Vagina (tissue), 2 donors: ENCODE results near the gene KCND1. TPM values are rescaled to one million over a fixed set of nuclear protein-coding genes. Genes with fewer than 3 reads are reported as not detected.

ENCODE experiments used
- DNase-seq, 2 donors: peaks; one replicate each; pipeline ENCODE4 v3.0.0-alpha.2; 2017; ENCODE audit errors: extremely low spot score in 2 of 2
- H3K27ac ChIP-seq: fragments of 200-600 bp; sonication (generic); one replicate; pipeline ENCODE4 v1.5.1; 2019
- H3K27me3 ChIP-seq: fragments of 200-600 bp; sonication (generic); one replicate; pipeline ENCODE4 v1.5.1; 2019
- H3K36me3 ChIP-seq, 2 donors: fragments of 200-600 bp; sonication (generic); one replicate each; pipeline ENCODE4 v1.5.1; 2017 to 2019
- H3K4me1 ChIP-seq: fragments of 200-600 bp; sonication (generic); one replicate; pipeline ENCODE4 v1.5.1; 2019
- H3K4me3 ChIP-seq, 2 donors: fragments of 200-600 bp; sonication (generic); 1 replicate in 1 of 2; 2 replicates in 1 of 2; pipeline ENCODE4 v1.5.1; 2016 to 2019
- H3K9me3 ChIP-seq: fragments of 200-600 bp; sonication (generic); one replicate; pipeline ENCODE4 v1.5.1; 2019
- POLR2A ChIP-seq, 2 donors: fragments of 450-650 bp; IDR thresholded peaks; one replicate each; pipeline ENCODE4 v1.6.1; 2017; ENCODE audit warnings: antibody characterized with exemption in 2 of 2, mild to moderate bottlenecking in 2 of 2, moderate library complexity in 2 of 2
- POLR2AphosphoS5 ChIP-seq, 2 donors: sonication (generic); formaldehyde crosslinking; IDR thresholded peaks; one replicate each; pipeline ENCODE4 v1.9.0; 2017; ENCODE audit warnings: antibody characterized with exemption in 2 of 2, mild to moderate bottlenecking in 2 of 2, low read depth in 1 of 2; ENCODE audit not compliant: insufficient read depth in 1 of 2
- intact Hi-C: fragments of 100-400 bp; cut with DNase I; formaldehyde crosslinking; loops from one replicate; pipeline ENCODE4 v1.15.1; 2023
- total RNA-seq: library from RNA; depleted of rRNA; stranded (reverse); fragments of >200 nt; gene quantifications from one replicate; pipeline ENCODE4 v1.2.3, GENCODE V29; 2016
- TF ChIP-seq, protein P1 (sequence below), 3 experiments: fragments of 450-650 bp in 2 of 3; fragments of 200-600 bp in 1 of 3; sonication (generic) in 1 of 3; IDR thresholded peaks; one replicate each; pipeline ENCODE4 v1.5.1; 2017 to 2019; ENCODE audit warnings: antibody characterized with exemption in 3 of 3, mild to moderate bottlenecking in 2 of 3, moderate library complexity in 2 of 3

Gene KCND1
- total RNA-seq, 1 donor from 2014 or later: 2.0 TPM

DNA sequence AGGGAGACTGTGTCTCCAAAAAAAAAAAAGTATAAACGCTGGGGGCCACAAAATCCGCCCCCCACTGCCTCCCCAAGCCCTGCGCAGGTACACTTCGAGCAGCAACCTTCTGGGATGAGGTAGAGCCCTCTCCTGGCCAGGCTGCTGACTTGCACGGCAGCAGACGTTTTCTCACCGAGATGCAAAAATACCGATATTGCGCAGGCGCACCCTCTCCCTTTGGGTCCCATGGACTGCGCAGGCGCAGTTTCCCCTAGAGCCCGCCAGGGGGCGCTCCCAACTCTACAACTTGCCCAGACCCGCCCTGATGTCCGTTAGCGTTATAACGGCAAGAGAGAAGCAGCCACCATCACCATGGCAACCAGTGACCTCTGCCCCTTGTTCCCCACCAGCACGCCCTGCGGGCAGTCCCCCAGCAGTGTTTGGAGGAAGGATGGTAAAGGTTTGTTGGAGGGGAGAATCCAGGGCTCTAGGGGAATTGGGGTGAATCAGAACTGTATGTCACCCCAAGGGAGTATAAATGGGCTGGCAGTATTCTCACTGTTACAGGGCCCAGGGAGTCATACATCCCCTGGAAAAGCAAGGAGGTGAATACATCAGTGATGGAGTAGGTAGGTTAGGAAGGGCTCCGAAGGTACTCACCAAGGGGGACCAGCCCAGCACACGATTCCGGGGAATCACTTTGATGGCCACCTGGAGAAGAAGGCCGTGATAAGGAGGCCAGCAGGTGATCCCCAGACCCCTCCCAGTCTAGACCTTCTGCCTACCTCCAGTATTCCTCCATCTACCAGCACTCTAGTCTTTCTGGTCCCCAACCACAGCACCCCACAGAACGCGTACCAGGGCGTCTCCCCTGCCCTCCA, 54.3 kb downstream of the KCND1 start:
- peak overlapping the region; percentile 59 to 60 for H3K4me3 ChIP-seq
- intact Hi-C loops: no loop called here
- peak in 1 of 2 donors; percentile 86 for TF ChIP-seq POLR2AphosphoS5 (IDR thresholded peaks at IDR 0.05; ENCODE audit: insufficient read depth in 1 of 2, low read depth in 1 of 2)
- TF ChIP-seq, protein P1, sequence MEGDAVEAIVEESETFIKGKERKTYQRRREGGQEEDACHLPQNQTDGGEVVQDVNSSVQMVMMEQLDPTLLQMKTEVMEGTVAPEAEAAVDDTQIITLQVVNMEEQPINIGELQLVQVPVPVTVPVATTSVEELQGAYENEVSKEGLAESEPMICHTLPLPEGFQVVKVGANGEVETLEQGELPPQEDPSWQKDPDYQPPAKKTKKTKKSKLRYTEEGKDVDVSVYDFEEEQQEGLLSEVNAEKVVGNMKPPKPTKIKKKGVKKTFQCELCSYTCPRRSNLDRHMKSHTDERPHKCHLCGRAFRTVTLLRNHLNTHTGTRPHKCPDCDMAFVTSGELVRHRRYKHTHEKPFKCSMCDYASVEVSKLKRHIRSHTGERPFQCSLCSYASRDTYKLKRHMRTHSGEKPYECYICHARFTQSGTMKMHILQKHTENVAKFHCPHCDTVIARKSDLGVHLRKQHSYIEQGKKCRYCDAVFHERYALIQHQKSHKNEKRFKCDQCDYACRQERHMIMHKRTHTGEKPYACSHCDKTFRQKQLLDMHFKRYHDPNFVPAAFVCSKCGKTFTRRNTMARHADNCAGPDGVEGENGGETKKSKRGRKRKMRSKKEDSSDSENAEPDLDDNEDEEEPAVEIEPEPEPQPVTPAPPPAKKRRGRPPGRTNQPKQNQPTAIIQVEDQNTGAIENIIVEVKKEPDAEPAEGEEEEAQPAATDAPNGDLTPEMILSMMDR (IDR thresholded peaks at IDR 0.05): peak; percentile 87 to 92 (median 88)
- TF ChIP-seq POLR2A (IDR thresholded peaks at IDR 0.05): no peak

DNA sequence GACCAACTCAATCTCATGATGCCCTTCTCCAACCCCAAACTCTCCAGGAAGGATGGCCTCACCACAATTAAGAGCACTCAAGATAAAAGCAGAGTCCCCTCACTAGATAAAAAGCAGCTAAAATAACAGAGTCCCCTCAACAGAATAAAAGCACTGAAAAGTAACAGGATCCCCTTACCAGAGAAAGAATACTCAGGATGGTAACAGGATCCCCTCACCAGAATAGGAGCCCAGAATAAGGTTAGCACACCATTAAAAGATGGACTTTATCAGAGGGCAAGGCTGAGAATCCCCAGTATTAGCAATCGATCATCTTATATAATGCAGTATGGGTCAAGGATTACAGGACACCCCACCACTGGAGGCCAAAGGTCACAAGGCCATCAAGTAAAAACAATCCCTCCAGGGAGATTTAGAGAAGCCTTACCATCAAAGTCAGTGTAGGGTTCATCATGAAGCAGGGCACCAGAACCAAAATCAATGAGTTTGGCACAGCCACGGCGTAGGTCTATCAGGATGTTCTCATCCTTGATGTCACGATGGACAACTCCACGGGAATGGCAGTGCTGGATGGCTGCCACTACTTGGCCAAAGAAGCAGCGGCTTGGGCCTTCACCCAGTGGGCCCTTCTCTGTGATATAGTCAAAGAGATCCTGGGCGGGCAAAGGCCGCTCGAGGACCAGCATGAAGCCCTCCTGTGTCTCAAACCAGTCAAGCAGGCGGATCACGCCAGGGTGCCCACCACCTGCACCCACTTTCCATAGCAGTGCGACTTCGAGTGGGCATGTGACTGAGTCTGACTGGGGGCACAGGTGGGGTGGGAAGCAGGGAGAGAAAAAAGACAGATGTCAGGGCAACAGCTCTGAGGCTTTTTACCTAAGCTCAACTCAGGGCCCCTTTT, 56.8 kb downstream of the KCND1 start:
- Histone ChIP-seq H3K36me3 (no peaks in the 10 kb centered on the region), H3K4me3 (no peak overlapping the region), H3K27me3 (no peaks in the 10 kb centered on the region), H3K4me1 (peaks cover 15% of the 10 kb centered on the region), H3K9me3 (no peaks in the 10 kb centered on the region), H3K27ac (no peak overlapping the region)
- DNase-seq: no peak
- intact Hi-C loops: no loop called here
- TF ChIP-seq, protein P1 (IDR thresholded peaks at IDR 0.05): no peak
- TF ChIP-seq POLR2AphosphoS5 (IDR thresholded peaks at IDR 0.05; ENCODE audit: insufficient read depth in 1 of 2, low read depth in 1 of 2) (no peak), POLR2A (IDR thresholded peaks at IDR 0.05) (no peak)

More for the DNA sequence above, 54.3 kb downstream of the KCND1 start:
- Histone ChIP-seq H3K4me1 (peaks cover 6% of the 10 kb centered on the region), H3K9me3 (no peaks in the 10 kb centered on the region), H3K27me3 (no peaks in the 10 kb centered on the region), H3K36me3 (no peaks in the 10 kb centered on the region), H3K27ac (peak overlapping the region; percentile 84)
- no peak for DNase-seq

DNA sequence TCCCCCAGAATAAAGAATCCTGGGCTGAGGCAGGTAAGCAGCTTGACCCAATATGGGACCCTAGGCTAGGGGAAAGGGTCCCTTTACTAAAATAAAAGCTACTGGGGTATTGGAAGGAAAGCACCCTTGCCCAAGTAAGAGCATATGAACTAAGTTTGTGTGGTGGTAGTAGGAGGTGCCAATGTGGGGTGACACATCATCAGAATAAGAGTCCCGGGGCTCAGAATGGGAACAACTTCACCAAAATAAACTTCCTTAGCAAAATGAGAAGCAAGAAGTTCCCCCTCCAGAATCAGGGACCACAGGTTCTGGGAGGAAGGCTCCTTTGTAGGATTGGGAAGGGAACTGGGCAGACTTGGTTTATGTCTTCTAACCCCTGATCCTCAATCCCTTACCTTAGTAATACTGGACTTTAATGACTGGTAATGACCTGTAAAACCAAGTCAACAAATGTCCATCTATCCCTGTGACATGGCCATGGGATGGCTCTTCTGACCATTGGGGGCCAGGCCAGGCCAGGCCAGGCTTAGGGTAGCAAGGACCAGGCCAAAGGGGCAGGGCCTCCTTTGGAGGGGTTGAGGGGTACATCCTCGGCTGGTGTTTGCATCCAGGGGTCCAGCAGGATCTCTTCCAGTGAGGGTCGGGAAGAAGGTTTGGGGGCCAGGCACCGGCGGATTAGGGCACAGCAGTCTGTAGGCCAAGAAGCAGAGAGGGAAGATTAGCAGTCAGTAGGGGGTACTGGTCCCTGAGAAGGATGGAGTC, 57.9 kb downstream of the KCND1 start:
- no peak for DNase-seq
- Histone ChIP-seq H3K27me3 (no peaks in the 10 kb centered on the region), H3K9me3 (no peaks in the 10 kb centered on the region), H3K36me3 (no peaks in the 10 kb centered on the region), H3K27ac (no peak overlapping the region), H3K4me3 (no peak overlapping the region), H3K4me1 (peaks cover 11% of the 10 kb centered on the region)
- TF ChIP-seq POLR2A (IDR thresholded peaks at IDR 0.05) (no peak), POLR2AphosphoS5 (IDR thresholded peaks at IDR 0.05; ENCODE audit: insufficient read depth in 1 of 2, low read depth in 1 of 2) (no peak)
- TF ChIP-seq, protein P1 (IDR thresholded peaks at IDR 0.05): no peak
- intact Hi-C loops: no loop called here

DNA sequence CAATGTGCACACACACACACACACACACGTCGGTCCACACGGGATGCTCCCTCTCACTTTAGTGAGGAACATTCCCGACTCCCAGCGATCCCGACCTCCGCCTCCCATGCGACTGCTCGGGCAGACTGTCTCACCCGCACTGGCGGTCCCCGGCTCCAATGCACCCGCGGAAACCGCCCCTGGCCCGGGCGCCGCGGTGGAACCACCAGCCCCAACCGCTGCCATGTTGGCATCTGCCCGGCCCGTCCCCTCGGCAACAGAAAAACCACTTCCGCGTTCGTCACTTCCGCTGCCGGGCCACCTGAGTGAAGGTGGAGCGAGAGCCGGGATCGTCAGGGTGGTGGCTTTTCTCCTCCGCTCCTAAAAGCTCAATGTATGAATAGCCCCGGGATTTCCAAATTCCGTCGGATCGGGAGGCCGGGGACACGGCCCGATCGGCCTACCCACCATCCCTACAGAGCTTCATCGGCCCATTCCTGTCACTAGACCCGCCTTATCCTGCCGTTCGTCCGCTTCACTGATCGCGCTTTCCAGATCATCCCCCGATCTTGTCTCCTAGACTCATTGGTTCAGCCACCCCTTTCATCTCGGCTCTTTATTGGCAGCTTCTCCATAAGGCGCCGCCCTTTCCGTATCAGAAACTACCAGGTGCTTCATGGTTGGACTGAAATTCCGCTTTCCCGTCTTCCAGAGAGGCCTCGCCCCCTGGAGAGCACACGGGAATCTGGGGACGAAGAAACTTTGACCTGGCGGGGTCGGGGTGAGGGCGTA, 60.0 kb downstream of the KCND1 start, which contains the start of gene SLC35A2:
Gene SLC35A2 (minus strand): TSS at position 235 of the 771 bp plus-strand sequence. CDS start 10 bp downstream, at position 225.
- Histone ChIP-seq H3K36me3 (no peaks in the 10 kb centered on the region), H3K4me3 (peak within 1 kb of the TSS; percentile 57 to 60), H3K4me1 (peaks cover 11% of the 10 kb centered on the region), H3K27me3 (no peaks in the 10 kb centered on the region), H3K27ac (peak within 1 kb of the TSS; percentile 65), H3K9me3 (no peaks in the 10 kb centered on the region)
- TF ChIP-seq POLR2A (IDR thresholded peaks at IDR 0.05) (peak in 1 of 2 donors; percentile 48), POLR2AphosphoS5 (IDR thresholded peaks at IDR 0.05; ENCODE audit: insufficient read depth in 1 of 2, low read depth in 1 of 2) (peak; percentile 22 to 85)
- TF ChIP-seq, protein P1 (IDR thresholded peaks at IDR 0.05): no peak
- DNase-seq: no peak
- intact Hi-C loops: no loop called here
